Aortic smooth muscle cell (primary cell): ENCODE measurements around the gene IL20RB. TPM values are rescaled to one million over a fixed set of nuclear protein-coding genes. Genes with fewer than 3 reads are reported as not detected.

ENCODE experiments used
- total RNA-seq: library from RNA; depleted of rRNA; stranded (reverse); fragments of >200 nt; gene quantifications from 2 replicates; pipeline ENCODE4 v1.2.3, GENCODE V29; 2014

The IL20RB gene, protein sequence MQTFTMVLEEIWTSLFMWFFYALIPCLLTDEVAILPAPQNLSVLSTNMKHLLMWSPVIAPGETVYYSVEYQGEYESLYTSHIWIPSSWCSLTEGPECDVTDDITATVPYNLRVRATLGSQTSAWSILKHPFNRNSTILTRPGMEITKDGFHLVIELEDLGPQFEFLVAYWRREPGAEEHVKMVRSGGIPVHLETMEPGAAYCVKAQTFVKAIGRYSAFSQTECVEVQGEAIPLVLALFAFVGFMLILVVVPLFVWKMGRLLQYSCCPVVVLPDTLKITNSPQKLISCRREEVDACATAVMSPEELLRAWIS
- 0.31 and 0.53 TPM in 2 replicates for total RNA-seq

DNA sequence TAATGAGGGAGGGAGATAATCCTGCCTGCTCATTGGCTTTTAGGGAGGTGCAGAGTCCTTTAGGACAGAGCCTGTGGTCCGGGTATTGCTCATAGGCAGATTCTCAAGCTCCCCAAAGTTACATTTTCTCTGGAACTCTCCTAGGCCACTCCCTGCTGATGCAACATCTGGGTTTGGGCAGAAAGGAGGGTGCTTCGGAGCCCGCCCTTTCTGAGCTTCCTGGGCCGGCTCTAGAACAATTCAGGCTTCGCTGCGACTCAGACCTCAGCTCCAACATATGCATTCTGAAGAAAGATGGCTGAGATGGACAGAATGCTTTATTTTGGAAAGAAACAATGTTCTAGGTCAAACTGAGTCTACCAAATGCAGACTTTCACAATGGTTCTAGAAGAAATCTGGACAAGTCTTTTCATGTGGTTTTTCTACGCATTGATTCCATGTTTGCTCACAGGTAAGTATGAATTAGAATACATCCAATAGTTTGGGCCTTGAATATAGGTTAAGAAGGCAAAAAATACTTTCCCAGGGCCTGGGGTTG lies at the start of gene IL20RB:
Gene IL20RB (plus strand): TSS at position 233 of the 538 bp plus-strand sequence. CDS start 131 bp downstream, at position 364.

Other genes starting within 250 kb of the IL20RB start
- gene STAG1, start 205.6 kb upstream of the IL20RB start, total RNA-seq = 47.0 and 48.6 TPM in 2 replicates
- gene SLC35G2, start 138.9 kb upstream of the IL20RB start, total RNA-seq = 11.4 and 16.2 TPM in 2 replicates
- gene NCK1, start 95.8 kb upstream of the IL20RB start, total RNA-seq = 29.4 and 30.0 TPM in 2 replicates